Ascending aorta (tissue), 2 donors: ENCODE measurements around the gene GRWD1. TPM values are rescaled to one million over a fixed set of nuclear protein-coding genes. Genes with fewer than 3 reads are reported as not detected.

Source experiments
- DNase-seq, 2 donors: peaks; one replicate each; pipeline ENCODE4 v3.0.0-alpha.2; 2019; ENCODE audit warnings: low spot score in 2 of 2
- H3K27ac ChIP-seq, 2 donors: fragments of 200-600 bp; sonication (generic); one replicate each; pipeline ENCODE4 v1.5.1; 2016 to 2017; ENCODE audit warnings: mild to moderate bottlenecking in 1 of 2
- H3K27me3 ChIP-seq: fragments of 200-600 bp; sonication (generic); one replicate; pipeline ENCODE4 v1.5.1; 2017
- H3K36me3 ChIP-seq, 2 donors: fragments of 200-600 bp; sonication (generic); one replicate each; pipeline ENCODE4 v1.5.1; 2016
- H3K4me1 ChIP-seq, 2 donors: fragments of 200-600 bp; sonication (generic); one replicate each; pipeline ENCODE4 v1.5.1; 2016 to 2017; ENCODE audit warnings: mild to moderate bottlenecking in 1 of 2
- H3K4me3 ChIP-seq, 2 donors: fragments of 200-600 bp; sonication (generic); one replicate each; pipeline ENCODE4 v1.5.1; 2016 to 2017; ENCODE audit warnings: mild to moderate bottlenecking in 1 of 2
- H3K9me3 ChIP-seq, 2 donors: fragments of 200-600 bp; sonication (generic); one replicate each; pipeline ENCODE4 v1.5.1; 2016
- CTCF ChIP-seq, 3 experiments: fragments of 200-600 bp in 2 of 3; fragments of 450-650 bp in 1 of 3; sonication (generic) in 2 of 3; IDR thresholded peaks; one replicate each; pipeline ENCODE4 v1.5.1; 2016 to 2019; ENCODE audit warnings: antibody characterized with exemption in 3 of 3, mild to moderate bottlenecking in 1 of 3, moderate library complexity in 1 of 3
- intact Hi-C: fragments of 100-400 bp; cut with DNase I; formaldehyde crosslinking; loops from one replicate; pipeline ENCODE4 v1.15.1; 2023
- total RNA-seq: library from RNA; depleted of rRNA; stranded (reverse); fragments of >200 nt; gene quantifications from one replicate; pipeline ENCODE4 v1.1.0, GENCODE V29; 2016

Gene GRWD1
- total RNA-seq: 16.0 TPM

- peak; percentile 72 to 96 for DNase-seq
- peaks cover 21 to 24% of the 10 kb centered on the region in 2 donors for H3K36me3 ChIP-seq
- TF ChIP-seq CTCF (IDR thresholded peaks at IDR 0.05): no peak
- peaks cover 7% of the 10 kb centered on the region for H3K27me3 ChIP-seq
- H3K9me3 ChIP-seq: no peaks in the 10 kb centered on the region
- H3K27ac ChIP-seq: peak within 1 kb of the TSS; percentile 87 to 89
- H3K4me1 ChIP-seq: peaks cover 3 to 15% of the 10 kb centered on the region in 2 donors
- intact Hi-C loops: loop anchor here (1.0 to 5.0 kb wide), 4 partner anchors 23 to 173 kb away; partner anchors contain the start of genes CYTH2, RPL18, SPHK2 and SYNGR4
- H3K4me3 ChIP-seq: peak within 1 kb of the TSS; percentile 76 to 81
Observed at GRCh38 chr19:48445606-48446481, at the start of gene GRWD1. Gene GRWD1, plus strand, starts transcription at chr19:48445983. Its CDS starts 23 bp downstream, at chr19:48446006.

- intact Hi-C loops: no loop called here
- Histone ChIP-seq H3K4me3 (no peak overlapping the region), H3K27ac (no peak overlapping the region), H3K9me3 (no peaks in the 10 kb centered on the region), H3K4me1 (peaks cover 0 to 8% of the 10 kb centered on the region in 2 donors), H3K27me3 (peaks cover 36% of the 10 kb centered on the region), H3K36me3 (no peaks in the 10 kb centered on the region)
- no peak for TF ChIP-seq CTCF (IDR thresholded peaks at IDR 0.05)
- DNase-seq: no peak
Observed at GRCh38 chr19:48396016-48396823, 49.6 kb upstream of the GRWD1 start.

GRCh38 chr19:48396824-48397176 is 49.0 kb upstream of the GRWD1 start:
- TF ChIP-seq CTCF (IDR thresholded peaks at IDR 0.05): no peak
- H3K36me3 ChIP-seq: no peaks in the 10 kb centered on the region
- DNase-seq: no peak
- H3K27ac ChIP-seq: no peak overlapping the region
- H3K4me3 ChIP-seq: no peak overlapping the region
- peaks cover 0 to 8% of the 10 kb centered on the region in 2 donors for H3K4me1 ChIP-seq
- peaks cover 36% of the 10 kb centered on the region for H3K27me3 ChIP-seq
- intact Hi-C loops: no loop called here
- no peaks in the 10 kb centered on the region for H3K9me3 ChIP-seq

- TF ChIP-seq CTCF (IDR thresholded peaks at IDR 0.05): no peak
- intact Hi-C loops: no loop called here
- Histone ChIP-seq H3K36me3 (no peaks in the 10 kb centered on the region), H3K4me3 (peak overlapping the region in 1 of 2 donors; percentile 59), H3K27ac (no peak overlapping the region), H3K27me3 (peaks cover 36% of the 10 kb centered on the region), H3K4me1 (peaks cover 0 to 8% of the 10 kb centered on the region in 2 donors), H3K9me3 (no peaks in the 10 kb centered on the region)
- no peak for DNase-seq
Observed at GRCh38 chr19:48397263-48398101, 48.3 kb upstream of the GRWD1 start.

GRCh38 chr19:48398102-48398374 is 47.7 kb upstream of the GRWD1 start:
- peaks cover 36% of the 10 kb centered on the region for H3K27me3 ChIP-seq
- peak overlapping the region; percentile 40 to 59 for H3K4me3 ChIP-seq
- no peak for TF ChIP-seq CTCF (IDR thresholded peaks at IDR 0.05)
- DNase-seq: no peak
- H3K9me3 ChIP-seq: no peaks in the 10 kb centered on the region
- no peak overlapping the region for H3K27ac ChIP-seq
- no peaks in the 10 kb centered on the region for H3K36me3 ChIP-seq
- intact Hi-C loops: no loop called here
- peaks cover 0 to 8% of the 10 kb centered on the region in 2 donors for H3K4me1 ChIP-seq
